ENCODE results near the gene SYT7.

DNA sequence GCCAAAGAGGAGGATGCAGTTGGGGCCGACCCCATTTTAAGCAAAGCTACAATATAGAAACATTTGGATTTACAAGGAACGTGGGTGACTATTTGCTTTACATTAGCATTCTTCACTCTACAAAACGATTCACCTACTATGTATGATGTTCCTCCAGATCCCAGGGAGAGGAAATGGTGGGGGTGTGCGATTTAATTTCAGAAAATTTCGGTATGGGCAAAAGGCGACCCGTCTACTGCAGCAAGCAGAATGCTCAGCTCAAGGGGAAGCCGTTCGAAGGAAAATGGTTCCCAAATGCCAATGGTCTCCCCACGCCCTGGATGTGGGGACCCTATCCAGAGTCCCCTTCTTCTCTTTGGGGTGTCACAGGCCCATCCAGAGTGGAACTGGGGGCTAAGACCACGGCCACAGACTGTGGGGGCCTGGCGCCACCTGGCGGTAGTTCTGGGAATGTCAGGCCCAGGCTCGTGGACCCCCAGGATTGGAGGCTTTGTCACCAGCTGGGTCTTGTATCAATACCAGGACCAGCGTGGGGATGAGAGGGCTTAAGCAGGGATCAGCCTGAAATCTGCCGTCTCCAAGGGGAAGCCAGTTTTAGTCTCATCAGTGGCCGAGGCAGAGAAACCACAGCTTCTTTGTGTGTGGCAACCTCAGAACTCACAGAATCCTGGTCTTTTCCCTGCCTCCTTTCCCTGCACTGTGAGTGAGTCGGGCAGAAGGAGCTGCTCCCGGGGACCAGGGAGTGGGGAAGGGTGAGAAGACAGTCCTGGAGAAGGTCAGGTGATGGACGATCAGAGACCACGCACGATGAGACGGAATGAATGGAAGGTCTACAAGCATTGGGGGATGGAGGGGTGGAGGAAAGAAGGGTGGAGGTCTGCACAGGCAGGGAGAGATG lies 64.0 kb downstream of the SYT7 start:
- TF ChIP-seq TAF1 (IDR thresholded peaks at IDR 0.05; ENCODE audit: low read depth, low read length): no peak
- no peak for TF ChIP-seq POLR2A (IDR thresholded peaks at IDR 0.05; ENCODE audit: low read depth, low read length)

Measured in GM12891 (cell line).